ENCODE measurements around the gene MYH9. TPM values are rescaled to one million over a fixed set of nuclear protein-coding genes. Genes with fewer than 3 reads are reported as not detected.

The MYH9 gene
- polyA plus RNA-seq, 1 donor from 2014 or later = 7.1 TPM

- no peaks in the 10 kb centered on the region for H4K20me1 ChIP-seq (ENCODE audit: insufficient read depth)
- H3K27ac ChIP-seq (ENCODE audit: low read length) = no peak overlapping the region
Observed at GRCh38 chr22:36284171-36284571, 103.6 kb downstream of the MYH9 start.

GRCh38 chr22:36282328-36282831 lies 105.4 kb downstream of the MYH9 start:
- no peak overlapping the region for H3K4me2 ChIP-seq (ENCODE audit: low read length)
- H3K27me3 ChIP-seq (ENCODE audit: insufficient read depth, low read depth, low read length) = no peaks in the 10 kb centered on the region
- H3K9ac ChIP-seq (ENCODE audit: low read length) = no peak overlapping the region
- no peaks in the 10 kb centered on the region for H4K20me1 ChIP-seq (ENCODE audit: insufficient read depth)
- H3K4me3 ChIP-seq (ENCODE audit: low read length) = no peak overlapping the region
- H3K36me3 ChIP-seq (ENCODE audit: insufficient read depth, low read length) = no peaks in the 10 kb centered on the region
- no peaks in the 10 kb centered on the region for H3K9me3 ChIP-seq (ENCODE audit: low read length)
- H3K9me2 ChIP-seq (ENCODE audit: insufficient read depth, low read length) = no peaks in the 10 kb centered on the region
- H3K79me2 ChIP-seq (replicated peaks; ENCODE audit: insufficient read depth, low read length) = no peaks in the 10 kb centered on the region
- no peaks in the 10 kb centered on the region for H3F3A ChIP-seq (ENCODE audit: insufficient read depth, low read length, poor library complexity, severe bottlenecking)
- no peak overlapping the region for H2AFZ ChIP-seq (ENCODE audit: low read depth, low read length)
- H3K27ac ChIP-seq (ENCODE audit: low read length) = no peak overlapping the region
- no peak for TF ChIP-seq CTCF (IDR thresholded peaks at IDR 0.05; ENCODE audit: poor library complexity, severe bottlenecking)
- no peak for TF ChIP-seq MXI1 (conservative IDR thresholded peaks at IDR 0.05; ENCODE audit: poor library complexity, severe bottlenecking)
- no peak for TF ChIP-seq EZH2 (IDR thresholded peaks at IDR 0.05; ENCODE audit: borderline replicate concordance, insufficient read depth, low read length, poor library complexity, severe bottlenecking)
- no peak for TF ChIP-seq REST (IDR thresholded peaks at IDR 0.05; ENCODE audit: borderline replicate concordance)
- no peak for TF ChIP-seq EP300 (conservative IDR thresholded peaks at IDR 0.05; ENCODE audit: poor library complexity, severe bottlenecking)
- no peak for TF ChIP-seq POLR2AphosphoS5 (IDR thresholded peaks at IDR 0.05)

More at GRCh38 chr22:36284171-36284571, 103.6 kb downstream of the MYH9 start:
- H3K9me3 ChIP-seq (ENCODE audit: low read length) = no peaks in the 10 kb centered on the region
- TF ChIP-seq TAF1 (IDR thresholded peaks at IDR 0.05; ENCODE audit: low read depth) = no peak
- no peak for TF ChIP-seq SMC3 (conservative IDR thresholded peaks at IDR 0.05; ENCODE audit: poor library complexity)
- no peak for TF ChIP-seq EZH2 (IDR thresholded peaks at IDR 0.05; ENCODE audit: borderline replicate concordance, insufficient read depth, low read length, poor library complexity, severe bottlenecking)
- no peak for TF ChIP-seq POLR2AphosphoS5 (IDR thresholded peaks at IDR 0.05)
- no peak for TF ChIP-seq EP300 (conservative IDR thresholded peaks at IDR 0.05; ENCODE audit: poor library complexity, severe bottlenecking)
- TF ChIP-seq CTCF (IDR thresholded peaks at IDR 0.05; ENCODE audit: poor library complexity, severe bottlenecking) = no peak
- no peak for TF ChIP-seq REST (IDR thresholded peaks at IDR 0.05; ENCODE audit: borderline replicate concordance)
- no peak for TF ChIP-seq MXI1 (conservative IDR thresholded peaks at IDR 0.05; ENCODE audit: poor library complexity, severe bottlenecking)
- no peak for TF ChIP-seq RAD21 (conservative IDR thresholded peaks at IDR 0.05)
- no peak overlapping the region for H3K4me3 ChIP-seq (ENCODE audit: low read length)
- no peaks in the 10 kb centered on the region for H3K36me3 ChIP-seq (ENCODE audit: insufficient read depth, low read length)
- H3K79me2 ChIP-seq (replicated peaks; ENCODE audit: insufficient read depth, low read length) = no peaks in the 10 kb centered on the region
- no peaks in the 10 kb centered on the region for H3K9me2 ChIP-seq (ENCODE audit: insufficient read depth, low read length)
- no peaks in the 10 kb centered on the region for H3K27me3 ChIP-seq (ENCODE audit: insufficient read depth, low read depth, low read length)
- no peak overlapping the region for H3K9ac ChIP-seq (ENCODE audit: low read length)
- no peak overlapping the region for H3K4me2 ChIP-seq (ENCODE audit: low read length)
- no peaks in the 10 kb centered on the region for H3F3A ChIP-seq (ENCODE audit: insufficient read depth, low read length, poor library complexity, severe bottlenecking)
- no peak overlapping the region for H2AFZ ChIP-seq (ENCODE audit: low read depth, low read length)
